HG03159 (cell line): Measurements from ENCODE around the gene MYH11.
"Not testable (repeated sequence)": the region's sequence is repeated elsewhere in the genome, so short reads cannot be mapped to it uniquely, and the experiment has no call there.

Source experiments
- ATAC-seq: cut with Tn5 transposase; IDR thresholded peaks from one replicate; pipeline ENCODE4 v1.9.1; 2021; ENCODE audit warnings: mild to moderate bottlenecking, moderate library complexity; ENCODE audit not compliant: unreplicated experiment

Gene MYH11

GRCh38 chr16:15689290-15689689 lies 167.5 kb downstream of the MYH11 start:
- no peak for ATAC-seq

- no peak for ATAC-seq
Measured at GRCh38 chr16:15686287-15686686, 170.5 kb downstream of the MYH11 start.

DNA sequence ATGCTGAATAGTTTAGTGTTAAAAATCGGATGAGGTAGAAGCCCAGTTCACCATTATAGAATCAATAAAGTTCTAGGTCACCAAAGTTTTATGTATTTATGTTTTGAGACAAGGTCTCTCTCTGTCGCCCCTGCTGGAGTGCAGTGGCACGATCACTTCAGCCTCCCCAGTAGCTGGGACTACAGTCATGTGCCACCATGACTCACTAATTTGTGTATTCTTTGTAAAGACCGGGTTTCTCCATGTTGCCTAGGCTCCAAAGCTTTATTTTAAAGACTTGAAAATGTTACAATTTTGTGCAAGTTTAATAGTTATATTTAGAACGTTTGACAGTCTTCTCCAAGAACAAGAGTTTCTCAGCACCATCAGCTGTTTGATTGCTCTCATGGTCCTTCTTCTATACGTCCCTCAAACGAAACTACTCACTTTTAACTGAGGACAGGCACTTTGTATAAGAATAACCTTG lies 174.7 kb downstream of the MYH11 start:
- no peak for ATAC-seq

DNA sequence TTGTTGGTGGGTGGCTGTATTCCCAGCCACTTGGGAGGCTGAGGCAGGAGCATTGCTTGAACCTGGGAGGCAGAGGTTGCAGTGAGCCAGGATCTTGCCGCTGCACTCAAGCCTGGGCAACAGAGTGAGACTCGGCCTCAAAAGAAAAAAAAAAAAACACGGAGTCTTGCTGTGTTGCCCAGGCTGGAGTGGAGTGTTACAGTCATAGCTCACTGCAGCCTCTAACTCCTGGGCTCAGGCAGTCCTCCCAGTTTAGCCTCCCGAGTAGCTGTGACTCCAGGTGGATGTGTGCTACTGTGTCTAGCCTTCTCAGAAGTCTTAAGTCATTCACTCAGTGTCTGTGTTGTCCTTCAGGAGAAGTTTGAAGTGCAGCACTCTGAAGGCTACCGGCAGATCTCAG lies 179.4 kb downstream of the MYH11 start:
- no peak for ATAC-seq

DNA sequence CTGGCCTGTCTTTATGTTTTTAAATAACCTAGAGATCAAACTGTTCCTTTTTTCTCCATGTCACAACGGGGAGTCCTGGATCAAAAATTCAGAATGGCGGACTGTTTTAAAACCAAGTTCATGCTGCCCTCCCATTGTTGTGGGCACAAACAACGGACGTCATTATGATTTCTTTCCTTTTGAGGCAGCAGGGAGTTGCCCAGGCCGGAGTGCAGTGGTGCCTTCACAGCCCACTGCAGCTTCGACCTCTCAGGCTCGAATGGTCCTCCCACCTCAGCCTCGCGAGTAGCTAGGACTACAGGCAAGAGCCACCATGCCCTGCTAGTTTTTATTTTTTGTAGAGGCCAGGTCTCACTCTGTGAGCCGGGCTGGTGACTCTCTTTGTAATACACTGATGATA lies 180.3 kb downstream of the MYH11 start:
- ATAC-seq: no peak

GRCh38 chr16:15674571-15674970 lies 182.3 kb downstream of the MYH11 start:
- no peak for ATAC-seq

GRCh38 chr16:15672514-15673167 lies 184.2 kb downstream of the MYH11 start:
- no peak for ATAC-seq

DNA sequence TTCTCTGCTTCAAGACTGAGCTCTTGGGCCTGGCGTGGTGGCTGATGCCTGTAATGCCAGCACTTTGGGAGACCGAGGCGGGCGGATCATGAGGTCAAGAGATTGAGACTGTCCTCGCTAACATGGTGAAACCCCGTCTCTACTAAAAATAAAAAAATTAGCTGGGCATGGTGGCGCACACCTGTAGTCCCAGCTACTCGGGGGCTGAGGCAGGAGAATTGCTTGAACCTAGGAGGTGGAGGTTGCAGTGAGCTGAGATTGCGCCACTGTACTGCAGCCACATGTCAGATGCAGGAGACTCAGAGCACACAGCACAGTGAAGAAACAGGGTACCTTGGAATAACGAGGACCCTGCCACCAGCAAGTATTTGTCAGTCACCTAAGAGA lies 184.7 kb downstream of the MYH11 start:
- ATAC-seq: not testable (repeated sequence)

DNA sequence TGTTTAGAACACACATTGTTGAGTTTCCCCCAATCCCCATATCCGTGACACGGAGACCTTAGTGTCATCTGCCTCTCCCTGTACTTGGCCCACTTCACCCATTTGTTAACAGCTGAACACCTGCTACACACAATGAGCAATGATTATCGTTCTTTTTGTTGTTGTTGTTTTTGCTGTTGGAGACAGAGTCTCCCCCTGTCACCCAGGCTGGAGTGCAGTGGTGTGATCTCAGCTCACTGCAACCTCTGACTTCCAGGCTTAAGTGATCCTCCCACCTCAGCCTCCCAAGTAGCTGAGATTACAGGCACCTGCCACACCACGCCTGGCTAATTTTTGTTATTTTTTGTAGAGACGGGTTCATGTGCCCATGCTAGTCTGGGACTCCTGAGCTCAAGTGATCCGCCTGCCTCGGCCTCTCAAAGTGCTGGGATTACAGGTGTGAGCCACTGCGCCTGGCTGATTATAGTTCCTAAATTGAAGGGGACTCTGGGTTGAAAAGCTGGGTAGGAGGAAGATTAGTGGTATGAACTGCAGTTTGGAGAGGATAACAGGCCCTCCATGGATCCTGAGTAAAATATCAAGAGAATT lies 185.2 kb downstream of the MYH11 start:
- ATAC-seq: no peak

- no peak for ATAC-seq
Measured at GRCh38 chr16:15667091-15667742, 189.6 kb downstream of the MYH11 start.

DNA sequence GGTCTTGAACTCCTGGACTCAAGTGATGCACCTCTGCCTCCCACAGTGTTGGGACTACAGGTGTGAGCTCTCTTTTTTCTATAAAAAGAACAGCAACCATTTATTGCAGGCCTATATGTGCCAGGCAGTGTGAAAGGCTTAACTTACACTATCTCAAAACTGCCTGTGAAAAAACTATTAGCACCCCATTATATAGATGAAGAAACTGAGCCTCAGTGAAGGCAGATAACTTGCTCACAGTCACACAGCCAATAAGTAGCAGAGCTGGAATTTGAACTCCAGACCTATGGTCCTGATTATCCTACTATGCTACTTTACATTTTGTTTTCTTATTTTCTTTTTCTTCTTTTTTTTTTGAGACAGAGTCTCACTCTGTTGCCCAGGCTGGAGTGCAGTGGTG lies 191.7 kb downstream of the MYH11 start:
- no peak for ATAC-seq

DNA sequence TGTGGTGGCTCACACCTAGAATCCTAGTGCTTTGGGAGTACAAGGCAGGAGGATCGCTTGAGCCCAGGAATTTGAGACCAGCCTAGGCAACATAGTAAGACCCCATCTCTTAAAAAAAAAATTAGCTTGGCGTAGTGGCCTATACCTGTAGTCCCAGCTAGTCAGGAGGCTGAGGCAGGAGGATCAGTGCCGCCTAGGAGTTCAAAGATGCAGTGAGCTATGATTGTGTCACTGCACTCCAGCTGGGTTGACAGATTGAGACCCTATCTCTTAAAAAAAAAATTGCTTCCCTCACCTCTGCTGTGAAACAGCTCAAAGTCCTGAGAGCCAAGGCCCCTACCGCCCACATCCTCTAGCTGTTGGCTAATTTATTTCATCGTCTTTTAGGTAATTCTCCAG lies 196.6 kb downstream of the MYH11 start:
- ATAC-seq: no peak

- ATAC-seq: no peak
Measured at GRCh38 chr16:15658556-15658955, 198.3 kb downstream of the MYH11 start.

- ATAC-seq: no peak
Measured at GRCh38 chr16:15658149-15658548, 198.7 kb downstream of the MYH11 start.

GRCh38 chr16:15655561-15655960 lies 201.3 kb downstream of the MYH11 start:
- not testable (repeated sequence) for ATAC-seq

GRCh38 chr16:15654591-15654990 lies 202.2 kb downstream of the MYH11 start:
- no peak for ATAC-seq

DNA sequence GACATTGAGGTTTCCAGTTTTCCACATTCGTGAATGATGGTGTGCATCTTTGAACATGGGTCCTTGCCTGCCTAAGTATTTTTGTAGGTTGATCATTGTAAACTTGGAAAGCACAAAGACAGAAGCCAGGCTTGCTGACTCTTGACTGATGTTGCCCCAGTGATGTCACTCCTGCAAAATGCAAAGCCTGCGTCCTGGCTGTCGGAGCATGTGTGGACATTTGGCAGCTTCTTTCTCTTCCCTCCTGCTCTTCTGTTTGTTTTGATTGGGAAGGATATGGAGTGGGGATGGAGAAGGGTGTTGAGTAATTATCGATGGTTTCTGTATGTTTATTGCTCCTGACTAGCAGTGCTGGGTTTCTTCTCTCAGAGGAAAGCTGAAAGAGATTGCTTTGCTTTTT lies 203.6 kb downstream of the MYH11 start:
- no peak for ATAC-seq
